ENCODE measurements around the gene C12orf76. TPM values are rescaled to one million over a fixed set of nuclear protein-coding genes. Genes with fewer than 3 reads are reported as not detected.

The C12orf76 gene
- polyA plus RNA-seq, 1 donor (not counting 4 experiments of a cell fraction or from before 2014, with no cell fraction given) = 7.3 TPM

- no peak for FAIRE-seq
- Histone ChIP-seq H3K79me2 (ENCODE audit: control insufficient read depth, insufficient read depth, low read length) (peaks cover 53% of the 10 kb centered on the region), H3K27ac (ENCODE audit: control insufficient read depth, insufficient read depth, low read length) (no peak overlapping the region), H3K9me3 (ENCODE audit: control insufficient read depth, low read depth, low read length) (no peaks in the 10 kb centered on the region), H2AFZ (ENCODE audit: control insufficient read depth, low read length) (no peak overlapping the region), H3K9me1 (ENCODE audit: control insufficient read depth, extremely low read depth, insufficient read depth, low read length) (no peaks in the 10 kb centered on the region), H4K20me1 (ENCODE audit: control insufficient read depth, extremely low read depth, insufficient read depth, low read length) (no peaks in the 10 kb centered on the region), H3K36me3 (ENCODE audit: control insufficient read depth in 2 of 2, extremely low read depth in 1 of 2, insufficient read depth in 2 of 2, low read length in 2 of 2) (peaks cover 0 to under 1% of the 10 kb centered on the region in 2 experiments), H3K9ac (ENCODE audit: control insufficient read depth, extremely low read depth, insufficient read depth, low read length) (no peak overlapping the region), H3K4me2 (ENCODE audit: control insufficient read depth, extremely low read depth, insufficient read depth, low read depth, low read length) (no peak overlapping the region), H3K4me1 (ENCODE audit: control insufficient read depth, extremely low read depth, insufficient read depth, low read length) (peaks cover 38% of the 10 kb centered on the region), H3K27me3 (ENCODE audit: control insufficient read depth, extremely low read depth, insufficient read depth, low read length) (no peaks in the 10 kb centered on the region), H3K4me3 (ENCODE audit: control insufficient read depth in 2 of 3, extremely low read depth in 1 of 3, insufficient read depth in 2 of 3, low read depth in 1 of 3, low read length in 3 of 3) (no peak overlapping the region)
- DNase-seq (ENCODE audit: low read depth, low spot score) = no peak
- dilution Hi-C loops (cut with MboI; ENCODE audit: extremely low pct_ligation_motif_present, low sequenced_read_pairs) = no loop called here
- TF ChIP-seq EZH2 (IDR thresholded peaks at IDR 0.05; ENCODE audit: low read length) (no peak), CTCF (optimal IDR thresholded peaks at IDR 0.05 in 1 of 3, IDR thresholded peaks at IDR 0.05 in 1 of 3, conservative IDR thresholded peaks at IDR 0.05 in 1 of 3; ENCODE audit: extremely low read depth in 1 of 3, insufficient read depth in 2 of 3, low read length in 3 of 3) (no peak)
These were observed 50.9 kb downstream of the C12orf76 start for GRCh38 chr12:109997393-109997792.

GRCh38 chr12:109996483-109996853 lies 51.9 kb downstream of the C12orf76 start:
- DNase-seq (ENCODE audit: low read depth, low spot score) (no peak), FAIRE-seq (no peak)
- H3K4me2 ChIP-seq (ENCODE audit: control insufficient read depth, extremely low read depth, insufficient read depth, low read depth, low read length) = peak overlapping the region; percentile 89
- no peaks in the 10 kb centered on the region for H3K9me3 ChIP-seq (ENCODE audit: control insufficient read depth, low read depth, low read length)
- TF ChIP-seq EZH2 (IDR thresholded peaks at IDR 0.05; ENCODE audit: low read length) = no peak
- no peak for TF ChIP-seq CTCF (optimal IDR thresholded peaks at IDR 0.05 in 1 of 3, IDR thresholded peaks at IDR 0.05 in 1 of 3, conservative IDR thresholded peaks at IDR 0.05 in 1 of 3; ENCODE audit: extremely low read depth in 1 of 3, insufficient read depth in 2 of 3, low read length in 3 of 3)
- H3K79me2 ChIP-seq (ENCODE audit: control insufficient read depth, insufficient read depth, low read length) = peaks cover 60% of the 10 kb centered on the region
- H3K9me1 ChIP-seq (ENCODE audit: control insufficient read depth, extremely low read depth, insufficient read depth, low read length) = no peaks in the 10 kb centered on the region
- H3K4me3 ChIP-seq (ENCODE audit: control insufficient read depth in 2 of 3, extremely low read depth in 1 of 3, insufficient read depth in 2 of 3, low read depth in 1 of 3, low read length in 3 of 3) = peak overlapping the region; percentile 96 to 99 (median 97)
- no peaks in the 10 kb centered on the region for H3K27me3 ChIP-seq (ENCODE audit: control insufficient read depth, extremely low read depth, insufficient read depth, low read length)
- H3K9ac ChIP-seq (ENCODE audit: control insufficient read depth, extremely low read depth, insufficient read depth, low read length) = peak overlapping the region; percentile 80
- peak overlapping the region; percentile 99 for H2AFZ ChIP-seq (ENCODE audit: control insufficient read depth, low read length)
- dilution Hi-C loops (cut with MboI; ENCODE audit: extremely low pct_ligation_motif_present, low sequenced_read_pairs) = no loop called here
- H3K27ac ChIP-seq (ENCODE audit: control insufficient read depth, insufficient read depth, low read length) = peak overlapping the region; percentile 69
- H3K36me3 ChIP-seq (ENCODE audit: control insufficient read depth in 2 of 2, extremely low read depth in 1 of 2, insufficient read depth in 2 of 2, low read length in 2 of 2) = peaks cover 1 to 2% of the 10 kb centered on the region in 2 experiments
- H3K4me1 ChIP-seq (ENCODE audit: control insufficient read depth, extremely low read depth, insufficient read depth, low read length) = peaks cover 29% of the 10 kb centered on the region
- H4K20me1 ChIP-seq (ENCODE audit: control insufficient read depth, extremely low read depth, insufficient read depth, low read length) = no peaks in the 10 kb centered on the region

Data from keratinocyte (primary cell).